Measurements from ENCODE around the gene PDZD2. TPM values are rescaled to one million over a fixed set of nuclear protein-coding genes. Genes with fewer than 3 reads are reported as not detected.

The PDZD2 gene
- polyA plus RNA-seq, 1 donor from 2014 or later = 3.1 TPM

GRCh38 chr5:32071351-32071944 is 432.5 kb downstream of the PDZD2 start:
- no peak overlapping the region for H3K4me3 ChIP-seq (ENCODE audit: low read length)
- no peak overlapping the region for H2AFZ ChIP-seq (ENCODE audit: low read depth, low read length)
- H4K20me1 ChIP-seq (ENCODE audit: insufficient read depth) = no peaks in the 10 kb centered on the region
- no peak overlapping the region for H3K9ac ChIP-seq (ENCODE audit: low read length)
- peaks cover 2% of the 10 kb centered on the region for H3K9me3 ChIP-seq (ENCODE audit: low read length)
- TF ChIP-seq SMC3 (conservative IDR thresholded peaks at IDR 0.05; ENCODE audit: poor library complexity) (no peak), MXI1 (conservative IDR thresholded peaks at IDR 0.05; ENCODE audit: poor library complexity, severe bottlenecking) (no peak), EZH2 (IDR thresholded peaks at IDR 0.05; ENCODE audit: borderline replicate concordance, insufficient read depth, low read length, poor library complexity, severe bottlenecking) (no peak), REST (IDR thresholded peaks at IDR 0.05; ENCODE audit: borderline replicate concordance) (no peak), TAF1 (IDR thresholded peaks at IDR 0.05; ENCODE audit: low read depth) (no peak), POLR2AphosphoS5 (IDR thresholded peaks at IDR 0.05) (no peak), EP300 (conservative IDR thresholded peaks at IDR 0.05; ENCODE audit: poor library complexity, severe bottlenecking) (no peak), CTCF (IDR thresholded peaks at IDR 0.05; ENCODE audit: poor library complexity, severe bottlenecking) (no peak), RAD21 (conservative IDR thresholded peaks at IDR 0.05) (no peak)
- H3K36me3 ChIP-seq (ENCODE audit: insufficient read depth, low read length) = no peaks in the 10 kb centered on the region
- H3F3A ChIP-seq (ENCODE audit: insufficient read depth, low read length, poor library complexity, severe bottlenecking) = no peaks in the 10 kb centered on the region
- H3K9me2 ChIP-seq (ENCODE audit: insufficient read depth, low read length) = no peaks in the 10 kb centered on the region
- no peak overlapping the region for H3K4me2 ChIP-seq (ENCODE audit: low read length)
- H3K79me2 ChIP-seq (replicated peaks; ENCODE audit: insufficient read depth, low read length) = no peaks in the 10 kb centered on the region
- no peak overlapping the region for H3K27ac ChIP-seq (ENCODE audit: low read length)
- no peaks in the 10 kb centered on the region for H3K27me3 ChIP-seq (ENCODE audit: insufficient read depth, low read depth, low read length)

- no peaks in the 10 kb centered on the region for H3K9me3 ChIP-seq (ENCODE audit: low read length)
- no peak overlapping the region for H3K4me3 ChIP-seq (ENCODE audit: low read length)
- H3K79me2 ChIP-seq (replicated peaks; ENCODE audit: insufficient read depth, low read length) = no peaks in the 10 kb centered on the region
- no peaks in the 10 kb centered on the region for H3F3A ChIP-seq (ENCODE audit: insufficient read depth, low read length, poor library complexity, severe bottlenecking)
- H3K9me2 ChIP-seq (ENCODE audit: insufficient read depth, low read length) = no peaks in the 10 kb centered on the region
- no peaks in the 10 kb centered on the region for H3K36me3 ChIP-seq (ENCODE audit: insufficient read depth, low read length)
- no peak overlapping the region for H3K27ac ChIP-seq (ENCODE audit: low read length)
- H2AFZ ChIP-seq (ENCODE audit: low read depth, low read length) = no peak overlapping the region
- H3K9ac ChIP-seq (ENCODE audit: low read length) = no peak overlapping the region
- TF ChIP-seq RAD21 (conservative IDR thresholded peaks at IDR 0.05) = no peak
- TF ChIP-seq REST (IDR thresholded peaks at IDR 0.05; ENCODE audit: borderline replicate concordance) = no peak
- TF ChIP-seq SMC3 (conservative IDR thresholded peaks at IDR 0.05; ENCODE audit: poor library complexity) = no peak
- TF ChIP-seq POLR2AphosphoS5 (IDR thresholded peaks at IDR 0.05) = no peak
- no peak for TF ChIP-seq CTCF (IDR thresholded peaks at IDR 0.05; ENCODE audit: poor library complexity, severe bottlenecking)
- TF ChIP-seq EZH2 (IDR thresholded peaks at IDR 0.05; ENCODE audit: borderline replicate concordance, insufficient read depth, low read length, poor library complexity, severe bottlenecking) = no peak
- no peak for TF ChIP-seq TAF1 (IDR thresholded peaks at IDR 0.05; ENCODE audit: low read depth)
- no peak for TF ChIP-seq MXI1 (conservative IDR thresholded peaks at IDR 0.05; ENCODE audit: poor library complexity, severe bottlenecking)
- no peak for TF ChIP-seq EP300 (conservative IDR thresholded peaks at IDR 0.05; ENCODE audit: poor library complexity, severe bottlenecking)
- no peaks in the 10 kb centered on the region for H4K20me1 ChIP-seq (ENCODE audit: insufficient read depth)
- H3K27me3 ChIP-seq (ENCODE audit: insufficient read depth, low read depth, low read length) = no peaks in the 10 kb centered on the region
- H3K4me2 ChIP-seq (ENCODE audit: low read length) = no peak overlapping the region
Measured at GRCh38 chr5:32072054-32072453, 433.1 kb downstream of the PDZD2 start.
